ENCODE data around the gene XPA.

- TF ChIP-seq LEF1 (IDR thresholded peaks at IDR 0.05; ENCODE audit: borderline replicate concordance): 0 out of 2 replicates have a peak, but pooled peaks have one; percentile 5
- TF ChIP-seq L3MBTL2 (conservative IDR thresholded peaks at IDR 0.05): no peak
- no peak for TF ChIP-seq BHLHE40 (IDR thresholded peaks at IDR 0.05; ENCODE audit: borderline replicate concordance)
- no peak for TF ChIP-seq SP1 (IDR thresholded peaks at IDR 0.05)
- TF ChIP-seq ELF4 (IDR thresholded peaks at IDR 0.05): no peak
- no peak for TF ChIP-seq CTBP1 (IDR thresholded peaks at IDR 0.05; ENCODE audit: borderline replicate concordance)
- TF ChIP-seq FOXM1 (IDR thresholded peaks at IDR 0.05; ENCODE audit: borderline replicate concordance): no peak
- no peak for TF ChIP-seq ARNT (IDR thresholded peaks at IDR 0.05)
- 0 out of 2 replicates have a peak, but pooled peaks have one; percentile 12 for TF ChIP-seq TARDBP (IDR thresholded peaks at IDR 0.05)
- TF ChIP-seq ZNF384 (IDR thresholded peaks at IDR 0.05): 0 out of 2 replicates have a peak, but pooled peaks have one; percentile 25
- no peak for TF ChIP-seq HDGF (IDR thresholded peaks at IDR 0.05; ENCODE audit: borderline replicate concordance)
These were observed 64.7 kb downstream of the XPA start for GRCh38 chr9:97632248-97632984.

All from HEK293T (cell line).